ENCODE results near the gene IL17A.
"Not testable (repeated sequence)": the region's sequence is repeated elsewhere in the genome, so short reads cannot be mapped to it uniquely, and the experiment has no call there.

The IL17A gene

GRCh38 chr6:52164319-52165094, 21.7 kb upstream of the IL17A start:
- DNase-seq (ENCODE audit: low read depth) = no peak

- DNase-seq (ENCODE audit: low read depth) = no peak
Measured at GRCh38 chr6:52167267-52167666, 18.9 kb upstream of the IL17A start.

- not testable (repeated sequence) for DNase-seq (ENCODE audit: low read depth)
Measured at GRCh38 chr6:52168351-52168750, 17.8 kb upstream of the IL17A start.

- no peak for DNase-seq (ENCODE audit: low read depth)
Measured at GRCh38 chr6:52174118-52174517, 12.1 kb upstream of the IL17A start.

GRCh38 chr6:52176550-52176949, 9.6 kb upstream of the IL17A start:
- no peak for DNase-seq (ENCODE audit: low read depth)

GRCh38 chr6:52177961-52178360, 8.2 kb upstream of the IL17A start:
- no peak for DNase-seq (ENCODE audit: low read depth)

- DNase-seq (ENCODE audit: low read depth) = no peak
Measured at GRCh38 chr6:52180787-52181558, 5.2 kb upstream of the IL17A start.

- no peak for DNase-seq (ENCODE audit: low read depth)
Measured at GRCh38 chr6:52183131-52183713, 3.0 kb upstream of the IL17A start.

GRCh38 chr6:52186480-52186879, 305 bp downstream of the IL17A start:
- no peak for DNase-seq (ENCODE audit: low read depth)

- no peak for DNase-seq (ENCODE audit: low read depth)
Measured at GRCh38 chr6:52187098-52187497, 923 bp downstream of the IL17A start.

GRCh38 chr6:52189974-52190373, 3.8 kb downstream of the IL17A start:
- DNase-seq (ENCODE audit: low read depth) = no peak

- no peak for DNase-seq (ENCODE audit: low read depth)
Measured at GRCh38 chr6:52190409-52190808, 4.2 kb downstream of the IL17A start.

- no peak for DNase-seq (ENCODE audit: low read depth)
Measured at GRCh38 chr6:52191824-52192223, 5.6 kb downstream of the IL17A start.

GRCh38 chr6:52195886-52196285, 9.7 kb downstream of the IL17A start:
- DNase-seq (ENCODE audit: low read depth) = no peak

GRCh38 chr6:52200088-52200487, 13.9 kb downstream of the IL17A start:
- not testable (repeated sequence) for DNase-seq (ENCODE audit: low read depth)

- no peak for DNase-seq (ENCODE audit: low read depth)
Measured at GRCh38 chr6:52201046-52201445, 14.9 kb downstream of the IL17A start.

GRCh38 chr6:52201493-52201892, 15.3 kb downstream of the IL17A start:
- no peak for DNase-seq (ENCODE audit: low read depth)

GRCh38 chr6:52207066-52207465, 20.9 kb downstream of the IL17A start:
- no peak for DNase-seq (ENCODE audit: low read depth)

- DNase-seq (ENCODE audit: low read depth) = no peak
Measured at GRCh38 chr6:52208612-52209011, 22.4 kb downstream of the IL17A start.

GRCh38 chr6:52209770-52210169, 23.6 kb downstream of the IL17A start:
- no peak for DNase-seq (ENCODE audit: low read depth)

GRCh38 chr6:52210227-52210626, 24.1 kb downstream of the IL17A start:
- no peak for DNase-seq (ENCODE audit: low read depth)

- no peak for DNase-seq (ENCODE audit: low read depth)
Measured at GRCh38 chr6:52213127-52213526, 27.0 kb downstream of the IL17A start.

GRCh38 chr6:52215787-52216186, 29.6 kb downstream of the IL17A start:
- no peak for DNase-seq (ENCODE audit: low read depth)
